ENCODE measurements around the gene MYRFL. TPM values are rescaled to one million over a fixed set of nuclear protein-coding genes. Genes with fewer than 3 reads are reported as not detected.

MYRFL gene
- total RNA-seq, 3 donors from 2014 or later (not counting 1 experiment from before 2014, with no cell fraction given) = not detected

- TF ChIP-seq CTCF (IDR thresholded peaks at IDR 0.05) = no peak
- Mint-ChIP-seq H3K27me3 (ENCODE audit: low read depth in 2 of 2) (peaks cover 2 to 6% of the 10 kb centered on the region in 2 donors), H3K4me1 (no peaks in the 10 kb centered on the region), H3K27ac (no peak overlapping the region), H3K36me3 (no peaks in the 10 kb centered on the region), H3K4me3 (no peak overlapping the region), H3K9me3 (no peaks in the 10 kb centered on the region)
- 86% methylated on average over 7 of the region's 7 CpGs for WGBS (ENCODE audit: insufficient coverage)
- ATAC-seq (no peak), DNase-seq (no peak)
- Histone ChIP-seq H3K27ac (ENCODE audit: low read length) (no peak overlapping the region), H3K27me3 (ENCODE audit: control insufficient read depth, insufficient read depth, low read length) (no peaks in the 10 kb centered on the region), H3K4me3 (ENCODE audit: low read length) (no peak overlapping the region), H3K4me1 (ENCODE audit: control insufficient read depth, insufficient read depth, low read length) (no peaks in the 10 kb centered on the region), H3K9me3 (ENCODE audit: control insufficient read depth, insufficient read depth, low read length) (no peaks in the 10 kb centered on the region), H3K36me3 (ENCODE audit: control insufficient read depth, insufficient read depth, low read length) (no peaks in the 10 kb centered on the region)
- intact Hi-C loops (cut with micrococcal nuclease) = no loop called here
Measured at GRCh38 chr12:69972136-69972535, 147.1 kb downstream of the MYRFL start.

- H3K4me3 ChIP-seq (ENCODE audit: low read length) = no peak overlapping the region
- Mint-ChIP-seq H3K36me3 (no peaks in the 10 kb centered on the region), H3K4me3 (no peak overlapping the region), H3K4me1 (no peaks in the 10 kb centered on the region), H3K9me3 (no peaks in the 10 kb centered on the region), H3K27ac (no peak overlapping the region), H3K27me3 (ENCODE audit: low read depth in 2 of 2) (peaks cover 4 to 17% of the 10 kb centered on the region in 2 donors)
- peaks cover 4% of the 10 kb centered on the region for H3K27me3 ChIP-seq (ENCODE audit: control insufficient read depth, insufficient read depth, low read length)
- intact Hi-C loops (cut with micrococcal nuclease) = no loop called here
- TF ChIP-seq CTCF (IDR thresholded peaks at IDR 0.05) = no peak
- no peaks in the 10 kb centered on the region for H3K9me3 ChIP-seq (ENCODE audit: control insufficient read depth, insufficient read depth, low read length)
- DNase-seq (no peak), ATAC-seq (no peak)
- no peak overlapping the region for H3K27ac ChIP-seq (ENCODE audit: low read length)
- H3K36me3 ChIP-seq (ENCODE audit: control insufficient read depth, insufficient read depth, low read length) = no peaks in the 10 kb centered on the region
- WGBS (ENCODE audit: insufficient coverage) = 80% methylated on average over 6 of the region's 6 CpGs
- no peaks in the 10 kb centered on the region for H3K4me1 ChIP-seq (ENCODE audit: control insufficient read depth, insufficient read depth, low read length)
Measured at GRCh38 chr12:69978020-69978419, 153.0 kb downstream of the MYRFL start.

DNA sequence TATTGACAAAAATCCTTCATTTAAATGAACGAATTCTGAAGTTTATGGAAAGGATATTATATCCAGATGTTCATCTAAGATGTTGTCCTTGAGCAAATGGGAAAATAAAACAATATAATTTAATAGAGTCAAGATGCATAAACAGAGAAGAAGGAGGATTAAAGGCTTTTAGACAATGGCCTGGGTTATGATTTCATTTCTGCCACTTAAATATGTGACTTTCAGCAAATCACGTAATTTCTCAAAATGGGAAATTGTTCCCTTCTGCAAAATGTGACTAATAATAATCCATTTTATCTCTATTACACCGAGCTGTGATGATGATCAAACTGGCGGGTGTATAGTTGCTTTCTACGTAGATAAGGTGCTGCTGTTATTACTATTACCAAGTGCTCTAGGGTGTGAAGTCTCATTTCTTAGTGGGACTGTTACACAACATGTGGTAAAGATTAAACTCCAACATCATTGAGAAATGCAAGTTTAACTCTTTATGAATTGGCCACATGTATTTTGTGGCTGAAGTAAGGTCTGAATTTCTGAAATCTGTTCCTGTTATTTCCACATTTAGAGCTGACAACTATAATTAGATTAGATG is 157.0 kb downstream of the MYRFL start:
- Mint-ChIP-seq H3K36me3 (no peaks in the 10 kb centered on the region), H3K4me1 (no peaks in the 10 kb centered on the region), H3K4me3 (no peak overlapping the region), H3K9me3 (no peaks in the 10 kb centered on the region), H3K27ac (no peak overlapping the region), H3K27me3 (ENCODE audit: low read depth in 2 of 2) (peaks cover 2 to 16% of the 10 kb centered on the region in 2 donors)
- TF ChIP-seq CTCF (IDR thresholded peaks at IDR 0.05) = no peak
- Histone ChIP-seq H3K9me3 (ENCODE audit: control insufficient read depth, insufficient read depth, low read length) (no peaks in the 10 kb centered on the region), H3K27ac (ENCODE audit: low read length) (no peak overlapping the region), H3K36me3 (ENCODE audit: control insufficient read depth, insufficient read depth, low read length) (no peaks in the 10 kb centered on the region), H3K4me3 (ENCODE audit: low read length) (no peak overlapping the region), H3K4me1 (ENCODE audit: control insufficient read depth, insufficient read depth, low read length) (no peaks in the 10 kb centered on the region), H3K27me3 (ENCODE audit: control insufficient read depth, insufficient read depth, low read length) (peaks cover 4% of the 10 kb centered on the region)
- ATAC-seq (no peak), DNase-seq (no peak)
- no CpG with 5 or more reads among the region's 5 CpGs for WGBS (ENCODE audit: insufficient coverage)
- intact Hi-C loops (cut with micrococcal nuclease) = no loop called here

GRCh38 chr12:69984241-69984640 is 159.2 kb downstream of the MYRFL start:
- peaks cover 2 to 8% of the 10 kb centered on the region in 2 donors for H3K27me3 Mint-ChIP-seq (ENCODE audit: low read depth in 2 of 2)
- Histone ChIP-seq H3K36me3 (ENCODE audit: control insufficient read depth, insufficient read depth, low read length) (no peaks in the 10 kb centered on the region), H3K27ac (ENCODE audit: low read length) (no peak overlapping the region), H3K27me3 (ENCODE audit: control insufficient read depth, insufficient read depth, low read length) (peaks cover 4% of the 10 kb centered on the region), H3K4me1 (ENCODE audit: control insufficient read depth, insufficient read depth, low read length) (no peaks in the 10 kb centered on the region), H3K9me3 (ENCODE audit: control insufficient read depth, insufficient read depth, low read length) (no peaks in the 10 kb centered on the region), H3K4me3 (ENCODE audit: low read length) (no peak overlapping the region)
- DNase-seq (no peak), ATAC-seq (no peak)
- H3K27ac Mint-ChIP-seq = no peak overlapping the region
- no peak overlapping the region for H3K4me3 Mint-ChIP-seq
- TF ChIP-seq CTCF (IDR thresholded peaks at IDR 0.05) = no peak
- intact Hi-C loops (cut with micrococcal nuclease) = no loop called here
- H3K9me3 Mint-ChIP-seq = no peaks in the 10 kb centered on the region
- H3K36me3 Mint-ChIP-seq = no peaks in the 10 kb centered on the region
- WGBS (ENCODE audit: insufficient coverage) = 100% methylated on average over 6 of the region's 7 CpGs
- H3K4me1 Mint-ChIP-seq = no peaks in the 10 kb centered on the region

Data from natural killer cell (primary cell).